K562 (cell line): ENCODE data around the gene CERS6. TPM values are rescaled to one million over a fixed set of nuclear protein-coding genes. Genes with fewer than 3 reads are reported as not detected.
A peak's percentile ranks its signal among the peaks of the same experiment; 100 is the strongest.

ENCODE experiments used
- ATF4 ChIP-seq: fragments of 450-650 bp; formaldehyde crosslinking; IDR thresholded peaks from 2 replicates; pipeline ENCODE4 v1.4.0; 2022; ENCODE audit warnings: mild to moderate bottlenecking, moderate library complexity
- BACH1 ChIP-seq: fragments of 200-800 bp; sonication (Bioruptor generic); IDR thresholded peaks from 2 replicates; pipeline ENCODE4 v1.6.1; 2016; ENCODE audit warnings: missing genetic modification characterization, missing compliant biosample characterization
- BHLHE40 ChIP-seq: IDR thresholded peaks from 2 replicates; pipeline ENCODE4 v1.6.1; 2011; ENCODE audit warnings: low read length, improper control_type of control experiment
- BMI1 ChIP-seq: fragments of 150-350 bp; IDR thresholded peaks from 2 replicates; pipeline ENCODE4 v1.6.1; 2014; ENCODE audit warnings: low read length
- CC2D1A ChIP-seq: fragments of 450-650 bp; IDR thresholded peaks from 2 replicates; pipeline ENCODE4 v1.6.1; 2017; ENCODE audit warnings: mild to moderate bottlenecking
- FOXM1 ChIP-seq, 2 experiments: fragments of 450-650 bp in 1 of 2; sonication (generic) in 1 of 2; formaldehyde crosslinking in 1 of 2; IDR thresholded peaks; 2 replicates each; pipeline versions ENCODE4 v1.6.1 to v1.9.0; 2017 to 2022; ENCODE audit warnings: low read depth in 2 of 2, mild to moderate bottlenecking in 2 of 2, missing genetic modification reagents in 1 of 2, moderate library complexity in 1 of 2
- FOXP4 ChIP-seq: sonication (generic); formaldehyde crosslinking; IDR thresholded peaks from 2 replicates; pipeline ENCODE4 v1.8.0; 2022; ENCODE audit warnings: mild to moderate bottlenecking, missing genetic modification reagents, borderline replicate concordance
- GABPB1 ChIP-seq: sonication (generic); formaldehyde crosslinking; IDR thresholded peaks from 2 replicates; pipeline ENCODE4 v1.8.0; 2022; ENCODE audit warnings: mild to moderate bottlenecking, missing genetic modification reagents
- HCFC1 ChIP-seq: IDR thresholded peaks from 2 replicates; pipeline ENCODE4 v1.6.1; 2012; ENCODE audit warnings: low read depth, low read length, improper control_type of control experiment
- JUND ChIP-seq, 2 experiments: IDR thresholded peaks; 2 replicates in 1 of 2; 3 replicates in 1 of 2; pipeline ENCODE4 v1.6.1; 2011; ENCODE audit warnings: borderline replicate concordance in 2 of 2, low read depth in 2 of 2, low read length in 2 of 2, improper control_type of control experiment in 1 of 2, missing biosample characterization in 1 of 2, missing genetic modification characterization in 1 of 2, missing genetic modification reagents in 1 of 2
- KAT7 ChIP-seq: sonication (generic); formaldehyde crosslinking; IDR thresholded peaks from 2 replicates; pipeline ENCODE4 v1.8.0; 2022; ENCODE audit warnings: missing genetic modification reagents, mild to moderate bottlenecking, borderline replicate concordance
- NR2C2 ChIP-seq, 2 experiments: fragments of 200-800 bp in 1 of 2; sonication (Bioruptor generic) in 1 of 2; sonication (generic) in 1 of 2; formaldehyde crosslinking in 1 of 2; IDR thresholded peaks; 2 replicates each; pipeline versions ENCODE4 v1.6.1 to v1.8.0; 2016 to 2022; ENCODE audit warnings: mild to moderate bottlenecking in 1 of 2, missing compliant biosample characterization in 1 of 2, missing genetic modification characterization in 1 of 2, missing genetic modification reagents in 1 of 2
- NRF1 ChIP-seq, 2 experiments: fragments of 450-650 bp; IDR thresholded peaks in 1 of 2; conservative IDR thresholded peaks in 1 of 2; 2 replicates each; pipeline ENCODE4 v1.6.1; 2014; ENCODE audit warnings: mild to moderate bottlenecking in 2 of 2
- POLR2A ChIP-seq: fragments of 450-650 bp; conservative IDR thresholded peaks from 2 replicates; pipeline ENCODE4 v1.6.1; 2016
- POLR2B ChIP-seq: fragments of 450-650 bp; IDR thresholded peaks from 2 replicates; pipeline ENCODE4 v1.6.1; 2018; ENCODE audit warnings: low read depth; ENCODE audit not compliant: partially characterized antibody
- RNF2 ChIP-seq: sonication (generic); IDR thresholded peaks from 2 replicates; pipeline ENCODE4 v1.6.1; 2016
- SIX5 ChIP-seq, 2 experiments: IDR thresholded peaks; 2 replicates each; pipeline ENCODE4 v1.6.1; 2011; ENCODE audit warnings: low read length in 2 of 2, borderline replicate concordance in 1 of 2, low read depth in 1 of 2, mild to moderate bottlenecking in 1 of 2, moderate library complexity in 1 of 2; ENCODE audit not compliant: insufficient read depth in 1 of 2
- SMARCA4 ChIP-seq: fragments of 450-650 bp; IDR thresholded peaks from 2 replicates; pipeline ENCODE4 v1.6.1; 2016
- XRCC5 ChIP-seq: fragments of 200-400 bp; formaldehyde crosslinking; IDR thresholded peaks from 2 replicates; pipeline ENCODE4 v1.6.1; 2017; ENCODE audit warnings: low read depth, mild to moderate bottlenecking, low read length
- YY1 ChIP-seq, 3 experiments: IDR thresholded peaks; 2 replicates each; pipeline ENCODE4 v1.6.1; 2011; ENCODE audit warnings: low read length in 2 of 3, mild to moderate bottlenecking in 2 of 3, moderate library complexity in 2 of 3, borderline replicate concordance in 1 of 3, control low read depth in 1 of 3, low read depth in 1 of 3; ENCODE audit not compliant: insufficient read depth in 3 of 3, insufficient replicate concordance in 2 of 3, control insufficient read depth in 1 of 3, insufficient read length in 1 of 3; ENCODE audit errors: extremely low read depth in 1 of 3
- ZNF174 ChIP-seq: fragments of 250-450 bp; sonication (Bioruptor Pico); IDR thresholded peaks from 2 replicates; pipeline ENCODE4 v1.4.0; 2020; ENCODE audit warnings: mild to moderate bottlenecking
- ZNF766 ChIP-seq: fragments of 200-800 bp; sonication (Bioruptor generic); conservative IDR thresholded peaks from 2 replicates; pipeline ENCODE4 v1.6.1; 2016; ENCODE audit warnings: missing genetic modification characterization, missing compliant biosample characterization
- polyA plus RNA-seq, 8 experiments: library from polyadenylated mRNA; depleted of rRNA in 4 of 8; stranded (reverse) in 5 of 8; unstranded in 3 of 8; fragments of >200 nt; fragmentation: Nextera tagmentation in 2 of 8; fragmentation: Illumina TruSeq in 1 of 8; extraction: Ambion mirVana in 2 of 8; extraction: Trizol in 1 of 8; gene quantifications; 2 replicates each; pipeline versions ENCODE4 v1.2.1 to v1.2.3, GENCODE V29; 2011 to 2014; ENCODE audit warnings: inconsistent platforms in 1 of 8, missing spikeins in 1 of 8
- total RNA-seq, 7 experiments: library from RNA; depleted of rRNA in 6 of 7; stranded (reverse); fragments of >200 nt in 6 of 7; fragmentation: Illumina TruSeq in 2 of 7; extraction: Trizol in 2 of 7; gene quantifications; 2 replicates each; pipeline versions ENCODE4 v1.2.1 to v1.2.3, GENCODE V29; 2011 to 2021; ENCODE audit warnings: low replicate concordance in 1 of 7

The CERS6 gene
- total and polyA plus RNA-seq, 9 of the 15 experiments (the other 6 are each of a cell fraction or from before 2014, with no cell fraction given): 1.6 to 13.6 (median 11.4) TPM

- TF ChIP-seq SMARCA4 (peak; percentile 77), POLR2B (peak; percentile 19), ZNF766 (CRISPR knock-in tag) (no peak), BACH1 (tag) (0 out of 2 replicates have a peak, but pooled peaks have one; percentile 65), KAT7 (CRISPR knock-in tag) (peak; percentile 38; the same call in 1 of the 2 replicates), POLR2A (peak; percentile 38; the same call in 1 of the 2 replicates), FOXM1 (IDR thresholded peaks at IDR 0.05; ENCODE audit: low read depth) (peak; percentile 58; the same call in 1 of the 2 replicates), FOXM1 (CRISPR knock-in tag; IDR thresholded peaks at IDR 0.05; ENCODE audit: low read depth) (no peak), CC2D1A (peak; percentile 15; the same call in 1 of the 2 replicates), ZNF174 (CRISPR knock-in tag) (no peak), GABPB1 (peak; percentile 18), HCFC1 (peak; percentile 36; the same call in 1 of the 2 replicates), ATF4 (peak; percentile 13; the same call in 1 of the 2 replicates), FOXP4 (no peak), RNF2 (peak; percentile 91), NR2C2 (CRISPR knock-in tag; IDR thresholded peaks at IDR 0.05) (no peak), NR2C2 (tag; IDR thresholded peaks at IDR 0.05) (peak; percentile 89), YY1 (IDR thresholded peaks at IDR 0.05; ENCODE audit: borderline replicate concordance in 1 of 3, control insufficient read depth in 1 of 3, extremely low read depth in 1 of 3, insufficient read depth in 3 of 3, insufficient read length in 1 of 3, insufficient replicate concordance in 2 of 3, low read depth in 1 of 3, low read length in 2 of 3) (peak in 2 of 3 experiments; percentile 53 to 83), NRF1 (conservative IDR thresholded peaks at IDR 0.05 in 1 of 2, IDR thresholded peaks at IDR 0.05 in 1 of 2) (peak; percentile 25 to 46; a peak in 2 of 4 replicates), SIX5 (IDR thresholded peaks at IDR 0.05; ENCODE audit: borderline replicate concordance in 1 of 2, insufficient read depth in 1 of 2, low read depth in 1 of 2, low read length in 2 of 2) (no peak), BMI1 (peak; percentile 53; the same call in 1 of the 2 replicates), XRCC5 (peak; percentile 89; the same call in 1 of the 2 replicates), JUND (IDR thresholded peaks at IDR 0.05; ENCODE audit: borderline replicate concordance, low read depth, low read length) (peak; percentile 70), JUND (tag; IDR thresholded peaks at IDR 0.05; ENCODE audit: borderline replicate concordance, low read depth, low read length) (peak; percentile 62; the same call in 2 of the 3 replicates), BHLHE40 (peak; percentile 93)
These were observed 342.2 kb downstream of the CERS6 start (continued) for GRCh38 chr2:168798076-168798887.
